ENCODE measurements around the gene ZNF529.
"Not testable (repeated sequence)": the region's sequence is repeated elsewhere in the genome, so short reads cannot be mapped to it uniquely, and the experiment has no call there.

ZNF529 gene

DNA sequence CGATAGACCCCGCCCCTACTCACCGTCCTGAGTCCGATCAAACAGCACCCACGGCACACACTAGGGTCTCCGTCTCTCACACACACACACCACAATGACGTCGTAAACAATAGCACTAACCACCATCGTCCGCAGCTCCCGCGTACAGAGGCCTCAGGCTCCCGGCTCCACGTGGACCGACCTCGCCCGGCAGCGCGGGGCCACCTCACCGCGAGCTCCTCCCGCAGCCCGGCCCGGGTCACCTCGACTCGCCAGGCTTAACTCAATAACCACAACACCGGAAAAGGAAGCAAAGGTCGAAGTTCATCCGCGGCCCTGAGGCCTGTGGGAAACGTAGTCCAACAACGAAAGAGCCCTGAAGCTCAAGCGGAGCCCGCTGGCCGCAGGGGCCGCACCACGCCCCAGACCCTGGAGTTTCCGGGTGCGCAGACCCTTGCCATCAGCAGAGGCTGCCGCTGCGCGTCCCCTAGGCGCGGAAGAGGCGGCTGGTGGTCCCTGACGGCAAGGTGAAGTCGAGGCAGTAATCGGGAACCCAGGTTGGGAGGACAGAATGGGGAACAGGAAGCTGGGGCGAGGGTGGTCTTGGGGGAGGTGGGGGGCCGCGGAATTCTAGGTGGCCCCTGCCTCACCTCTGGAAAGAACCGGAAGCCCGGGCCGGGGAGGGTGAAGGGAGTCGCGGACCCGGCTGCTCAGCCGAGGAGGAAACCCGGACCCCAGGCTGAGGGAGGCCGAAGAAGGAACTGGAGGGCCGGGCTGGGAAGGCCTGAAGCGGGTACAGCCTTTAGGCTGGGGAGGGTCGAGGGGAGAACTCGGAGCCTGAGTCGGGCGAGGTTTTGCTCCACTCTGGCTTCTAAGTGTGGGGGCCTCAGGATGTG is at the start of gene ZNF529:
Gene ZNF529, minus strand, starts transcription at position 273 of the 875 bp plus-strand sequence. CDS start 946 bp downstream, outside the sequence.
- peak; percentile 86 for DNase-seq (ENCODE audit: low spot score)

DNA sequence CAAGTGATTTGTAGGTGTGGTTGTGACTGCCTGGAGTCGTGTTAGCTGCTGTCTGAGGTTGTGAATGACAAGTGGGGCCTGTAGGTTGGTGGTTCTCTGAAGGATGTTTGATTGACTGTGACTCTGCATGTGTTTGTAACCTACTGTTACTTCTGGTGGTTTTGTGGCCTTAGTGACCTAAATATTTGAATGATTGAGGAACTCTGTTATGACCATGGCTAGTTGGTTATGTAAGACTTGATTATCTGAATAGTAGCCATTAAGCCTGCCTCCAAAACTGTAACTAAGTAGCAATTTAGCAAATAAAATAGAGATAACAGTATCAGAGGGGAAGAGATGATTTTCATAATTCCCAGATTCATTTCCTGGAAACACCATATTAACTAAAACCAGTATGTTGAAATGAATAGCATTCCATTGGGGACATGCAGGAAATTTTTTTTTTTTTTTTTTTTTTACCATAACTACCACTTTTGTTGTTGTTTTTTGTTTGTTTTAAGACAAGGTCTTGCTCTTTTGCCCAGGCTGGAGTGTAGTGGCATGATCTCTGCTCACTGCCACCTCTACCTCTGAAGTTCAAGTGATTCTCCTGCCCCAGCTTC is 32.9 kb upstream of the ZNF529 start:
- DNase-seq (ENCODE audit: low spot score), result no peak

DNA sequence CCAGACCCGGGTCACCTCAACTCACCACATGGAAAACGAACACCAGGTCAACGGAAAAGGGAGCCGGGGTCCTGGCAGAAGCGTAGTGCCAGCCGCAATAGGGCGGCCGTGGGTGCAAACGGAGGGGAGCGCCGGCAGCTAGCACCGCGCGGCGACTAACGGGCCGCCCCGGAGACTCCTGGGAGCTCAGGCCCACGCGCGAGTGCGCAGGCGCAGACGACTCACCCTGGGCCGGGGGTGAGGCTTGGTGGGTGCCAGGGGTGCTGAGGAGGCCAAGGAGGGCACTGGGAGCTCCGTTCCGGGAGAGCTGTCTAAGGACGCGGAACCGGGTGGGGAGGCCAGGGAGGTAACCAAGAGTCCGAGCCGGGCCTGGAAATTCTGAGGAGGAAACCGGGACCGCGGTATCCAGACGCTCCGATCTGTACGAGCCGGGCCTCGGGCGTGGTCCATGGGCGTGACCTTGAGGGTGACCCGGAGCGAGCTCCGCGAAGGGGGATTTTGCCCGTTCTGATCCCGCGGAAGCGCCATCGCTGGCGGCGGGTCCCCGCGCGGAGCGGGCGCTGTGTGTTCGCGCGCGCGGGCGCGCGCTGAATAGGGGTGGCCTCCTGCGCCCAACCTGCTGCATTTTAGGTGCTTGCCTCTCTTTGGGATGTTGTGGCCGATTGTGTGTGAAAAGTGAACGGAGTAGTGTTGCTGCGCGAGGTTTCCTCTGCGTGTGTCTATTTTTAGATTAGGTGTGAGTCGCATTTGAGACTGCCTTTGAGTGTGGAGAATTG is 32.2 kb upstream of the ZNF529 start, which contains the start of gene ZNF382:
Gene ZNF382, plus strand, starts transcription at position 213 of the 776 bp plus-strand sequence. CDS start 4,602 bp downstream, outside the sequence.
- peak; percentile 15 for DNase-seq (ENCODE audit: low spot score)

GRCh38 chr19:36604656-36605100 is 31.6 kb upstream of the ZNF529 start:
- DNase-seq (ENCODE audit: low spot score), result peak; percentile 48

- DNase-seq (ENCODE audit: low spot score), result not testable (repeated sequence)
These were observed 29.6 kb upstream of the ZNF529 start for GRCh38 chr19:36602681-36603080.

GRCh38 chr19:36579255-36579654 is 6.2 kb upstream of the ZNF529 start:
- DNase-seq (ENCODE audit: low spot score), result no peak

GRCh38 chr19:36577271-36577996 is 4.3 kb upstream of the ZNF529 start:
- no peak for DNase-seq (ENCODE audit: low spot score)

DNA sequence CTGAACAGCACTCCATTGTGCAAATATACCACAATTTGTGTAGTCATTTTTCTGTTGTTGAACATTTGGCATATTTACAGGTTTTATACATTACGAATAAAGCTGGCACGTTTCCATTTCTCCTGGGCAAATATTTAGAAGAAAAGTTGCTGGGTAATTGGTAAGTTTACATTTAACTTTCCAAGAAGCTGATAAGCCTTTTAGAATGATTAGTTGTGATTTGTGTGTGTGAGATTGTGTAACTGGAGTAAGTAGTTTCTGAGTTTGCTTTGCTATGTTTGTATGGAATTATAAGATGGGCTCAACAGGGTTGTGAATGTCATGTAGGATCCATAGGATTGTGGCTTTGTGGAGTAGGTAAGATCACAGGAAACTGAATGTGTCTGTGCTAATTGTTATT is 1.6 kb upstream of the ZNF529 start:
- DNase-seq (ENCODE audit: low spot score), result no peak

GRCh38 chr19:36573895-36574720 is 1.0 kb upstream of the ZNF529 start:
- DNase-seq (ENCODE audit: low spot score), result peak; percentile 14

DNA sequence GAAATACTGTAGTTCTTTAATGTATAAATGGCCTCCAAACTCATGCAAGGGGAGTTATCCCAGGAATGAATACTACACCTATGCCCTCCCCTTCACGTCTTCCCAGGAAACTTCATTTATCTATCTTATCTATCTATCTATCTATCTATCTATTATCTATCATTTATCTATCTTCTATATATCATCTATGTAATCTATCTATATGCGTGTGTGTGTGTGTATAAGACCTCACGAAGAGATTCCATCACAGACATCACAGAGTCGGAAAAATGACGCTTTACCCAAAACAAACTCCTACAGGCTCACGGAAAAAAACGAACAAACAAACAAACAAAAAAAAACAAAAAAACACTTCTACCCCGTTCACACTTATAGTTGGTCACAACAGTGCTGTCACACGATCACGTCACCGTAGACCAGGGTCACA is 486 bp downstream of the ZNF529 start:
- DNase-seq (ENCODE audit: low spot score), result no peak

GRCh38 chr19:36564391-36564790 is 8.7 kb downstream of the ZNF529 start:
- DNase-seq (ENCODE audit: low spot score), result no peak

- no peak for DNase-seq (ENCODE audit: low spot score)
These were observed 25.9 kb downstream of the ZNF529 start for GRCh38 chr19:36547001-36547732.

- DNase-seq (ENCODE audit: low spot score), result no peak
These were observed 44.1 kb downstream of the ZNF529 start for GRCh38 chr19:36528921-36529518.

DNA sequence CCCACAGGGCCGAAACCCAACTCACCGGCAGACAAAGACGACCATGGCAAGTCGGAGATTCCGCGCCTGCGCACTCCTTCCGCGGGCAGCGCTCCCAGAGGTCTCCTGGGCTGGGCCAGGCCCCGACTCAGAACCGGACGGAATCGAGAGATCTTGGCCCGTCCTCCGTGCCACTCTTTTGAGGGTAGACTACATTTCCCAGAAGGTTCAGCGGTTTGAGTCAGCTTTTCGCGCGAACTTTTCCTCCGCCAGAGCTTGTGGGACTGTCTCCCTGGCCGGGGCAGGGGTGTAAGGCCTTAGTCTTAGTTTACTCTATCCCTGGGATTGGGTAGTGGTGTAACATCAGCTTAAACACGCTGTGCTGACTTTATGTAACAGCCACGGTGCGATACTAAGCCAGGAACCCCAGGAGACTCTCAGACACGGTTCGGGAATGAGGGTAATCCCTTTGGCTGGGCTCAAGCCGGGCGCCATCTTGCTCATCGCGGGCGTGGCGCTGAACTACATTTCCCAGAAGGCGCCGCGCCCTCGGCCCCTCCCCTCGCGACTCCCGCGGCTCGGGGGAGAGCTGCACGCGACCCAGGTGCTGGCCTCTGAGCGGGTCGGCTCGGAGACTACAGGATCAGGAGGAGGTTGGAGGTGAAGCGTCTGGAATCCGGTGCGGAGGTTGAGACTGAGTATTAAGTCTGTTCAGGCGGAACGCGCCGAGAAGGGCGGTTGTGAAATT is 44.7 kb downstream of the ZNF529 start, which contains the start of gene ZNF260:
Gene ZNF260, minus strand, starts transcription at position 78 of the 727 bp plus-strand sequence. CDS start 13,033 bp downstream, outside the sequence.
- peak; percentile 92 for DNase-seq (ENCODE audit: low spot score)

- DNase-seq (ENCODE audit: low spot score), result no peak
These were observed 45.3 kb downstream of the ZNF529 start for GRCh38 chr19:36527873-36528193.

DNA sequence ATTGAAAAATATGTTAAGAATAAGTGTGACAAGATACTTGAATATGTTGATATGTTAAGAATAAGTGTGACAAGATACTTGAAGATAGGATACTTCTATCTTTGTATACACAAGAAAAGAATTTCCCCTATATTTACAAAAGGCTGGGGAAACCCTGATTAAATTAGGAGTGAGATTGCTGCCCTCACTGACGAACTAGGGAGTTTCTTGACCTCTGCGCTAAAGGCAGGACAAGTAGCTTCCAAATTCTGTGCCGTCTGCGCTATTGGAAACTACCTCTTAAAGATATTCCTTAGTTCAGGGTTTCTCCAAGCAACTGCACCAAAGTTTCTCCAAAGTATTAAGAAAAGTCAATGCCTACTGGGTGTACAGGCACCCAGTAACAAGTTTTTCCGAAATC is 45.8 kb downstream of the ZNF529 start:
- DNase-seq (ENCODE audit: low spot score), result no peak

DNA sequence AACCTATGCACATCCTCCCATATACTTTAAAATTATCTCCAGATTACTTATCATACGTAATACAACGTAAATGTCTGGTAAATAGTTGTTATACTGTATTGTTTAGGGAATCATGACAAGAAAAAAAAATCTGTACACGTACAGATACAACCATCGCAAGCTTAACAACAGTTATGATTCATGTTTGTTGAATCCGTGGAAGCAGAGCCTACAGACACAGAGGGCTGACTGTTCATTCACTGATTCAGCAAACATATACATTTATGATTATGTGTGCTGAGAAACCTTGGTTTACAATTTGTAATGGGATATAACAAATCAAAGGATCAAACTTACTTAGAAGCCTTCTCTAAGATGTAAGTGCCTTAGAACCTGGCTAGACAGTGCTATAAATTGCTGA is 46.5 kb downstream of the ZNF529 start:
- DNase-seq (ENCODE audit: low spot score), result no peak

DNA sequence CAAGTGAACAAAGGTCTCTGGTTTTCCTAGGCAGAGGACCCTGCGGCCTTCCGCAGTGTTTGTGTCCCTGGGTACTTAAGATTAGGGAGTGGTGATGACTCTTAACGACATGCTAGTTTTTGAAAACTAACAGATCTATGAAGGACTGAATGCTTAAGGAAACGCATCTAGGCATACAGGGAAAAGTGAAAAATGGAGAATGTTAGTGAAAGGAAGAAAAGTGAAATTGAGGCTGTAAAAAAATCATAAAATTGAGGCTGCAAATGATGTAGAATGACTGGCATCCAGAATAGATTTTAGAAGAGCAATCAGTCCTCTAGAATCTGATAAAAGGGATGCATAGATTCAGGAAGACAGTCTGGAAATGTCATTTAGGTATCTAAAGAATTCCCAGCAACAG is 48.5 kb downstream of the ZNF529 start:
- DNase-seq (ENCODE audit: low spot score), result no peak

- no peak for DNase-seq (ENCODE audit: low spot score)
These were observed 59.0 kb downstream of the ZNF529 start for GRCh38 chr19:36514012-36514612.
